NOMO-1 treated with dmso at 0.1 percent for 144 hours (cell line): ENCODE results near the gene BCOR.
A peak's percentile ranks its signal among the peaks of the same experiment; 100 is the strongest.

Experiments
- DNase-seq: peaks from one replicate; lab custom pipeline; 2025; ENCODE audit not compliant: unreplicated experiment; lab: John Stamatoyannopoulos, UW

The BCOR gene

DNA sequence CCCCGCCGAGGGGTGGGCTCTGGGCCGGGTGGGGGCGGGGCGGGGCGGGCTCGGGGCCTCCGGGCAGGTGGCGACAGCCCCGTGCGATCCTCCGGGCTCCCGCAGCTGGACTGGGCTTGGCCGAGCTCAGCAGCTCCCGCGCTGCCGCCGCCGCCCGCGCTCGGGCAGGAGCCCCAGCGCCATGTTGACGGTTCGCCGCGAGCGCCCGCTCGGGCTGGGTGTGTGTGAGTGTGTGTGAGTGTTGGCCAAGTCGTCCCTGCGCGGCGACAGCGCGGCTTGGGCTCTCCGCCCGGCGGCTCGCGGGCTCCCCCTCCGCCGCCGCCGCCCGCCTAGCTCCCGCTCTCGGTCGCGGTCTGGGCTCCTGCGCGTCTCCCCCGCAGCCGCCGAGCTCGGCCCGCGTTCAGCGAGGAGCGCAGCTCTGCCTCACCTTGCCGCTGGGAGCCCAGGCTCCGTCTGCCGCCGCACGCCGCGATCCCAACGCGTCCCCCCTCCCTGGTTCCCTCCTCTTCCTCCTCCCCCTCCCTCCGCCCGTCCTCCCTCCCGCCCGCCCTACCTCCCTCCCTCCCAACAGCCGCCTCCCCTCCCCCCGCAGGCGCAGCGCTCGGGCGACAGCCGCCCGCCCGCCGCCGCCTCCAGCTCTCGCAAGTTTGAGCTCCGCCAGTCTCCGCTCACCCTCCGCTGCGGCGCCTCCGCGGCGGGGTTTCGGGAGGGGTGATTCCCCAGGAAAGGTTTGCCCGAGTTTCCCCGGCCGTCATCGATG is at the start of gene BCOR:
BCOR (minus strand) TSS at position 455 of the 760 bp plus-strand sequence. CDS start 20,029 bp downstream, outside the sequence.
- DNase-seq: peak; percentile 52

GRCh38 chrX:40147126-40147952 is 49.6 kb upstream of the BCOR start:
- DNase-seq: no peak

DNA sequence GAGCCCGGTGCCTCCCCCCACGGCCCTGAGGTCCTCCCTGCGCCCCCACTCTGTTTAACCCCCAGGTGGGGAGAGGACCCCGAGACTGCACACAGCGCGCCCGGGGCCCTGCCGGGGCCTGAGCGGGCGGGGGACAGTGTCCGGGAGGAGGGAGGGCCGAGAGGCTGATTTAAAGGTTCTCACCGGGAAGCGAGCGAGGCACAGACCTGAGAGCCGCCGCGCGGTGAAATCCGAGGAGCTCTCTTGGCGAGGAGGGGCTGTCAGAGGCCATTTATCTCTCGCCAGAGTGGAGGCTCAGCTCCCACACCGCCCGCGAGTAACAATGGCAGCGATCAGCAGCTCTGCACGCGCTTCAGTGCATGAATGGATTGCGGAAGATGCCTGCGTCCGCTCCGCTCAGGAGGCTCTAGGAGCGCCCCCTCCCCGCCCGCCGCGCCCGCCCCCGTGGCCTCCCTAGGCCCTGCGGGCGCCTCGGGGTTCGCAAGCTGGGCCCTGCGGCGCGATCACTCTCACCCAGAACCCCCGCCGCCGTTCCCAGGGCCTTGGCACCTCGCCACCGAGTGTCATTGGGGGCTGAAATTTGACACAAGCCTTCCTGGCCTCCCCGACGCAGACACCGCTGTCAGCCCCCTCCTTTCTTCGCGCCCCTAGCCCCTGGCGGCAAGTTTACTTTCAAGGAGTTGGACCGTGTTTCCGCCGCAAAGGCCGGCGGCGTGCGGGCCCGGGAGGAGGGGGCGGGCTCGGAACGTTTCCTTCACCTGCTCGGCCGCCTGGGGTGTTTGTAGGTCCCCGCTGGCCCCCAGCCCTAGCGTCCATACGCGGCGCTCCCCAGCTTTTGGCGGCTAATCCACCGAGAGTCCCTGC is 48.7 kb upstream of the BCOR start:
- no peak for DNase-seq

DNA sequence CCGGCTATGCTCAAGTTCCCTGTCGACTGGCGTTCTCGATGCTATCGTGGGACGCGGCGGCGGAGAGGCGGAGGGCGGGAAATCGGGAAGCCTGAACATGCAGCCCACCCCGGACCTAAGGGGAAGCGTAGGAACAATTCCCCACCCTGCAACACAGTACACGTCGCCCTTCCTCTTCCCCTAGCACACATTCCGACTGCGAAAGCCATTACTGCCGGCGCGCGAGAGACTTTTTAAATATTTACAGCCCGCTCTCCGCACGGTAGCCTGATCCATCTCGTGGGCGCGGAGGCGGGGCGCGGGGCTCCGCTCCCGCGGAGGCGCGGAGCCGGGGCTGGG is 48.1 kb upstream of the BCOR start:
- DNase-seq: peak; percentile 22

DNA sequence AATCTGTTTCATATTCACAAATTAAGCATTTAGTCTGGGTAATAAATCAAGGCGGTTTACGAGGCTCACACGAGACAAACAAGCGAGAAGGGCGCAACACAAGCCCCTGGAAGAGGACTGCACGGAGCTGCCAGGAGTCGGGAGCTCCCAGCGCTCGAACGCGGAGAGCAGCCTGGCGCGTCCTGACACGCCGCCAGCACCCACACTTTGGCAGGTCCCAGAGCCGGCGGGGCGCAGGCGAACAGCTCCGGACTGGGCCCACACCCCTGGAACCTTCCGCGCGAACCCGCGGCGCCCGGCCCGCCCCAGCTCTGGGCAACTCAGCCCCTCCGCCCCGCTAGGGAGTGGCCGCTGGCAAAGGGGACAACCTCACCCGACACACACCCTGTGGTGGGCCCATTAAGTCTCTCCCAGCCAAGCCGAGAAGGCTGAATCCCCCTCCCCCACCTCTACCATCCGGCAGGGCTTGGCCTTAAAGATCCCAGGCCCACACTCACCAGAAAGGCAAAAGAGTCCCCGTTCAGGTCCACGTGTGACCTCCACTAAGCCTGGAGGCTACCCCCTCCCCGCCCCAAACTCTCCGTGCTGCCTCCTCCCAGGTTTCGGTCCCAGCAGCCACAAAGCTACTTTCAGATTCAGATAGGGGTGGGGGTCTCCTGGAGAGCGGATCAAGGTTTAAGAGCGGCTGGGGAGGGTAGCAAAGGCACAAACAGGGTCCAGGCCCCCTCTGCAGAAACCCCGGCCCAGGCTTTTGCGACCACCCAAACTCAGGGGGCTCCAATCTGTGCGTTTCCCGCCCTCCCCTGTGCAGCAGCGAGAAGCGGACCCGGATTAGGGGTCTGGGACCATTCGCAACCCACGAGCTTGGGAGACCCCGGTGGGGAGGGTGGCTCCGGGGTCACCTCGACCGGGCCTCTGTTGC is 47.5 kb upstream of the BCOR start:
- DNase-seq: no peak

DNA sequence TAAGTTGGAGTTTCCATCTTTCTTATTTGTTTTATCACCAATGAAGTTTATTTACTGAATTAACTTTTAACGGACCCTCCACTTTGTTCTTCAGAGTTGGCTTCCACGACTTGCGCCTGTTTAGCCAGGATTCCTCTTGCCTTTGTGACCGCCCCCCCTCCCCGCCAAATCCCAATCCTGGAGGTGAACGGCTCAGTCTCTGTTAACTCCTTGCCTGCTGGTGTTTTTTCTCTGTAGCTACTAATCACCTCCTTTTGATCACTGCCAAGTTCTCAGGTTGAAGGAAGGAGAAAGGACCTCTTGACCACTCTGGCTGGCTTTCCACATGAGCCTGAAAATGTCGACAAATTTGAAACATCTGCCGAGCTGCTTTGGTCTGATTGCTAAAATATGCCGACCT is 46.8 kb upstream of the BCOR start:
- DNase-seq: no peak

- DNase-seq: no peak
These were observed 46.2 kb upstream of the BCOR start for GRCh38 chrX:40143987-40144386.

DNA sequence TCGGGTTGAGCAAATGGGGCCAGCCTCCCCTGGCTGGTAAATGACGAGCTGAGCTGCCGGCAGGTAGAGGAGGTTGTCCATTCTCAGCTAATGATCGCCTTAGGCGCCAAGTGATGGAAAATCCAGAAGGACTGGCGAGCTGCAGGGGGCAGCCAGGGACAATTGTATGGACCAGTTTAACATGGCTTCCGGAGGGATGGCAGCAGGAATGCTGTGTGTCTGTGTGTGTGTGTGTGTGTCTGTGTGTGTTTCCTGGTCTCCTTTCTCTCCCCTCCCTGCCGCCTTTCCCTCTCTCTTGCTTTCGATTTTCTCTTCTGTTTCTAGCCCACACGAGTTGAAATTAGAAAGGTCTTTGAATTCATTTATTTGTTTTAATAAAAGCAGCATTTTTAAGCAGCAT is 45.2 kb upstream of the BCOR start:
- no peak for DNase-seq

DNA sequence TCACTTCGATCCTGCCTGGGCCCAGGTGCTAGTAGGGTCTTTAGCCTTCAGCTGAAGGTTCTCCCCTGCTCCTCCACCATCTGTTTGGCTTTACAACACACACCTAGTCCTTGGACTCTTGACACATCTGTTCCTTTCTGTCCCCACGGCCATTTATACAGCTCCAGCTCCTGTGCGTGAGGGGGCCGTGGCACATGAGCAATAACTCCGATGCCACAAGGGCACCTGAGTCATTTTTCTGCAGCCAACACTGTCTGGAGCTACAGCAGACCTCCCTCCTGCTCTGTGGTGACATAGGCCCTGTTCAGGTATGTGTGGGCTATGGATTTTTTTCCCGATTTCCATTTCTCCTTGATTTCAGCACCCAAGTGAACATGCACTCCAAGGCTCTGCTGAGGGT is 44.7 kb upstream of the BCOR start:
- no peak for DNase-seq

DNA sequence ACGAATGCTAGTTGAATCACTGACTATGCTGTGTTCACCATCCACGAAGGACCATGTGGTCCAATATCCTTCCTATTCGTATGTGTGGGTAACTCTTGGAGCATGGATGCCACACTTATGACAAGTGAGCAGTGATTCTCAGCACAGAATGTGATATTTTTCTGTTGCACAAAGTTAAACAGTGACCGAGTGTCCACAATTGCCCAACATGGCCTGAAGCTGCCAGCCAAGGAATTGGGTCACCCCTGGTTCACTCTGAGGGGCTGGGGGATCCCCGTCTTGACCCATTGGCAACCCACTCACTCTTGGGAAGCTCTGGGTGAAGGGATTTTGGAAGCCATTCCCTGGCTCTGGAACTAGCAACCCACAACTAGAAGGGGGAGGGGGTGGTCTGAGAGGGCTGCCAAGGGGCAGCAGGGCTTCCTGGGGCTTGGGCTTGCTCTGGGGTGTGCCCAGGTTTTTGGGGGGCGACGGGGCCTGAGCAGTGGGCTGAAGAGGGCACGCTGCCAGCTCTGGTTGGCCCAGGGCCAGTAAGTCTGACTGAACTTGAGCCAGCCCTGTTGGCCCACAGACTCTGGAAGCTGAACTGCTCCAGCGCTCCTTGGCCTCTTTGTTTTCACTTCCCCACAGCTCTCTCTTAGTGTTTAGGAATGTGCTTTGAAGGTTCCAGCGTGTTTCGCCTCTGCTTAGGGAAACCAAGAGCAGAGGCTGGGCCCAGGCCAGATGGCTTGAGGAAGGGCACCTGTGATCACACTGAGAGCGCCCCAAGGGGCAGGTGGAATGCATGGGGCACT is 43.1 kb upstream of the BCOR start:
- no peak for DNase-seq

GRCh38 chrX:40132751-40133150 is 35.0 kb upstream of the BCOR start:
- DNase-seq: no peak

- DNase-seq: no peak
These were observed 34.0 kb upstream of the BCOR start for GRCh38 chrX:40131654-40132337.

GRCh38 chrX:40130207-40130606 is 32.4 kb upstream of the BCOR start:
- no peak for DNase-seq

DNA sequence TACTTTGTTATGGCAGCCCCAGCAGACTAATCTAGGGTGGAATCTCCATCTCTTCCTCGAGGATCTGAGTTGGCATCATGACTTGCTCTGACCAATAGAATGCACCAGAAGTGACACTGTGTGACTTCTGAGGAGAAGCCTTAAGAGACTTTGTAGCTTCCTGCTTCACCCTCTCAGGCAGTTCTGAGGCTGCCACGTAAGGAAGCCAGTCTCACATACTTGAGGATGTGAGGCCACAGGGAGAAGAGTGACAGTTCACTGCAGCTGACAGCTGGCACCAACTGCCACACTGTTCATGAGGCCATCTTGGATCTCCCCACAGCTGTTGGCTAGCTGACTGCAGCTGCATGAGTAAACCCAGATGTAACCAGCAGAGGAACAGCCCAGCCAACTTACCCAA is 29.3 kb upstream of the BCOR start:
- no peak for DNase-seq

- DNase-seq: no peak
These were observed 24.7 kb upstream of the BCOR start for GRCh38 chrX:40122487-40122886.

GRCh38 chrX:40121618-40122017 is 23.9 kb upstream of the BCOR start:
- no peak for DNase-seq

DNA sequence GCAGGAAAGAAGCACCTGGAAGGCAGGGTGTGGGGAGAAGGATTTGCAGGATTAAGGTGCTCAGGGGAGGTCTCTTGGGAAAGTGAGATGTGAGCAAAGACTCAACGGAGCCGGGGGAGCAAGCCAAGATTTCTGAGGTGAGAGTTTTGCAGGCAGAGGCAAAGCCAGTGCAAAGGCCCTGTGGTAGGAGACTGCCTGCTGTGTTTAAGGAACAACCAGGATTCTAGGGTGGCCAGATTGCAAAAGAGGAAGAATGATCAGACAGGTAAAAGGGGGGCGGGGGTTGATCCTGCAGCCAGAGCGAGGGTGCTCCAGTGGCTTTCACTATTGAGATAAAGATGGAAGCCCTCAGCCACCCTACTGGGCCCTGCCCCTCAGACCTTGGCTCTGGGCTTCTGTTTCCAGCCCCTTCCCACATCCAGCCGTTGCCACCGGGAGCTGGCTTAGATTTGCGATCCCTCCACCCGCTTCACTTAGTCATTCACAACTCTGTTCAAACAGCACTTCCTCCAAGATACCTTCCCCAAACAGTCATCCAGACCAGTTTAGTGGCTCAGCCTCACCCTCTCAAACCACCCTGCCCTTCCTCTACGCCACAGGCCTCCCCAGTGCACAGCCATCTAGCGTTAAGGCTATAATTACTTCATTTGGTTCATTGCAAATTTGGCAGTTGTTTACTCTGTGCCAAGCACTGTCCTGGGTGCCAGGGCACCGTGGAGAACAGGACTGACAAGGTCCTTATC is 23.3 kb upstream of the BCOR start:
- DNase-seq: peak; percentile 32

GRCh38 chrX:40117715-40118285 is 20.0 kb upstream of the BCOR start:
- no peak for DNase-seq
